HG03025 (cell line): ENCODE measurements around the gene TBC1D9B.

Source experiments
- ATAC-seq: cut with Tn5 transposase; IDR thresholded peaks from one replicate; pipeline ENCODE4 v1.9.1; 2021; ENCODE audit warnings: mild to moderate bottlenecking, moderate library complexity; ENCODE audit not compliant: unreplicated experiment, low FRiP score

Gene TBC1D9B

DNA sequence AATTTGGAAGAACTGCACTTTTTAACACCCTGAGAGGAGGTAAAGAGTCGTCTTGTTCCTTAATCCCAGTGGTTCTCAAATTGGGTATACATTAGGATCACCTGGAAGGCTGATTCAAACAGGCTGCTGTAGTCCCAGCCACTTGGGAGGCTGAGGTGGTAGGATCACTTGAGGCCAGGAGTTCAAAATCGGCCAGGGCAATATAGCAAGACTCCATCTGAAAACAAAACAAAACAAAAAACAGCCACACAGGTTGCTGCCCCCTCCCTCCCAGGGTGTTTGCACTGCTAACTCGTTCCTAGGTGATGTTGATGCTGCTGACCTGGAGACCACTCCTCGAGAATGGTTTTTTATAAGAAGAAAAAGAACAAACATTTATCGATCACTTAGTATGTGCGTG lies 1.5 kb upstream of the TBC1D9B start:
- no peak for ATAC-seq

DNA sequence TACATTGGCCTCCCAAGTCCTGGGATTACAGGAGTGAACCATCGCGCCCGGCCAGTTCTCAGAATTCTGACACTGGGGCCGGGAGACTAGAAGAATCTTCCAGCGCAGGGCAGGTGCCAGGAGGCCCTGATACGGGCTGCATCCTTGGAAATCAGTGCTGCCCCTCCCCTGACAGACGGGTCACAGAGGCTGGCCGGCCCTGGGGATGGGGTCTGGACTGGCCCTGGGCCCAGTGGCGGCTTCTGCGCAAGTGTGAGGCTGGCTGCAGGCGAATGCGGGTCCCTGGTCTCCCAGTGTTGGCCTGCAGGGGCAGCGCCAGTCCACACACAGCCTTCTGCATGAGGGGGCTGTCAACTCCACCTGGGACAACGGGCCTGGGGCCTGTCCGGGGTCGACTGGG lies 831 bp upstream of the TBC1D9B start:
- ATAC-seq = no peak

DNA sequence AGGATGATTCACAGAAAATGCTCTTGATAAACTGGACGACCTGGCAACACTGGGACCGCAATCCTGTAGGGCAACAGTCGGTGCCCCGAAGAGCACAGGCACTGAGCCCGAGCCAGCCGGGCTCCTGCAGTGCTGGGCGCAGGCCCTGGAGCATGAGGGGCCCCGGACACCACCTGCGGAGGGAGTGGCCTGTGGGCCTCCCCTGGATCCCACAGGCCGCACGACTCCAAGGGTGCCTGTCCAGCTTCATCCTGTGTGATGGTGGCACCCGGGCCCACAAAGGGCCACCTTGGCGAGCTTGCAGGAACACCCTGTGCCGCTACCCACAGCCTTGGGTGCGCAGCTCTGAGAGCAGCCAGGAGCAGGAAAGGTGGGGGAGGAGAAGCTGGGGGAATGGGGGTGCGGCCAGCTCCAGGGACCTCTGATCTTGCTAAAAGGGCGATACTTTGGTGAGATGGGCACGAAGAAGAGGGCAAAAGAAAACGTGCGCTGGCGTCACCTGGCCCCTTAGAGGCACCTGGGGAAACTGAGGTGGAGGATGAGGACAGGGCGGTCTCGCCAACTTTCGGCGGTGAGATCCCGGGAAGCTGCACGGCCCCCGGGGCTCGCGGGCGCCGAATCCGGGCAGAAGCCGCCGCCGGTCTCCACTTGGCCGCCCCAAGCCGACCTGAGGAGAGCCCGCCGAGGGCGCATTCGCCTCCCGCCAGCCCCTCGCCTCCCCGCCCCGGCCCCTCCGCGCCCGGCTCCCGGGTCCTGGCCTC lies 722 bp downstream of the TBC1D9B start:
- peak; percentile 22 for ATAC-seq

DNA sequence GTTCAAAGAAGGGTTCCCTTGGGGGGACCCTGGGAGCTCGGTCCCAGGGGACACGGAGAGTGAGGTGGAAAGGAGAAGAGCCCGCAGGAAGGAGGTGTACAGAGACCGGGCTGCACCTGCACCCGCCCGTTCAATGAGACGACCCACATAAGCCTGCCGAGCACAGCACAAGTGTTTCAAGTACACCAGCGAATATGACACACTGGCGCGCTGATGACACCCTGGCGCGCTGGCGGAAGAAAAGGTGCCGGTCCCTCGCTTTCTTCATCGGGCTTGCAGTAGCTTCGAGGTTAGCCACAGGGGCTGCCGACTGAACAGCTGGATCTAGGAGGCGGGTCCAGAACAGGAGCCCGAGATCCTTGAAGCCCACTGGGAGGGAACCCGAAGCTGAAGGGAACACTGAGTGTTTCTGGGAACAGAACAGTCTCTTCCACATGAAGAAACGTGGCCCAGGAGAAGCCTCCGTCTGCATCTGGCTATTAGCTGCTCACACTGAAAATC lies 1.4 kb downstream of the TBC1D9B start:
- ATAC-seq = no peak

DNA sequence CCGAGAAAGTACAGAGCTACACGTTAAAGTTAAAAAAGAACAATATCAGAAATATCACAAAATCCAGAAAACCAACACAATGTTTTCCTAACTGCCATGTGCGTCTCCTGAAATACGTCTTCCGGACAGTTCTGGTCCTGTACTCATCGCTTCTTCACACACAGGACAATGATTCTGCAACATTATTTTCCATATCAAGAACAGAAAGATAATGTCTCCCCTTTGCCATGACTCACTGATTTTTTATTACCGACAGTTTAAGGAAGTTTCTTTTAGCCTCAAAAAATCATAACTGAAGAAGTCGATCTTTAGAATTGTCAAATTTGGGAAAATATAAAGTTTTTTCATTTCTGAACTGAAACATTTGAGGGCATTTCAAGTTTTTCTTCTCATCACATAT lies 2.5 kb downstream of the TBC1D9B start:
- ATAC-seq = no peak

DNA sequence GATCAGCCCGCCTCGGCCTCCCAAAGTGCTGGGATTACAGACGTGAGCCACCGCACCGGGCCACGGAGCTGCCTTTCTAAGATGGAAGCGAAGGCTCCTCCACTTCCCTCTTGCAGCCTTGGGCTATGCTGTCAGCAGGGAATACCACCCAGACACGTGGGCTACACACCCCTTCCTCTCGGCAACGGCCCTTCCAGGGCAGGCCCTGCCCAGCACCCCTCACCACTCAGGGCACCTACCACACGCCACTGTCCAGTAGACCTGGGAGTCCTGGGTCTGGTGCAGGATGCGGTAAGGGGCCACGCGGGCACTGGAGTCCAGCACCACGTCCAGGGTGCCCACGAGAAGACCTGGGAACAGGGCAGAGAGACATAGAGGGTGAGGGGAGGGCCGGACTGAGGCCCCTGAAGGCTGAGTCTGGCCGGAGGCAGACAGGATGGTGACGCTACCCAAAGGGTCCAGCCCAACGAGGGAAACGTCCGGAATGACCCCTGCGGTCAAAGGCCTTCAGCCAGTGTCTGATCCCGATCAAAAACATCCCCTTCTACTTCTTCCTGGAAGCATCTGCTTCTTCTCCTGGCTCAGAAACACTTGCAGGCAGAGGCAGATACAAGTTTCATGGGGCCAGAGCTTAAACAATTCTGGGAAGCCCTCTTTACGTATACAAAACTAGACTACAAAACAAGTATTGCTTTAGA lies 3.1 kb downstream of the TBC1D9B start:
- no peak for ATAC-seq

DNA sequence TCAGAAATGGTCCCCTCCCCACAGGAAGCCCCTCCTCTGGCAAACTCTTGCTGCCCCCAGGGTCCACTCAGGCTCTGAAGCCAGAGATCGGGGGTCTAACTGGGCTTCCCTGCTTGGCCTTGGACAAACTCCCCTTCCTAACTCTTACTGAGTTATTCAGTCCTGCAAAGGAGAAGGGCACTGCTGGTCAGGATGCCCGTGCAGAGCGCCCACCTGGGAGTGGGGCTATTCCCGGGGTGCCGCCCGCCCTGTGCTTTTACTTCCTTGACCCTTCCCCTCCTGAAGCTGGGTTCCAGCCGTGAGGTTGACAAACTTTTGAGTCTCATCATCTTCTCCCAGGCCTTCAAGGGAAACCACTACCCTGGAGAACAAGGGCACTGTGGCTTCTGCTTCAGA lies 4.9 kb downstream of the TBC1D9B start:
- ATAC-seq = no peak

DNA sequence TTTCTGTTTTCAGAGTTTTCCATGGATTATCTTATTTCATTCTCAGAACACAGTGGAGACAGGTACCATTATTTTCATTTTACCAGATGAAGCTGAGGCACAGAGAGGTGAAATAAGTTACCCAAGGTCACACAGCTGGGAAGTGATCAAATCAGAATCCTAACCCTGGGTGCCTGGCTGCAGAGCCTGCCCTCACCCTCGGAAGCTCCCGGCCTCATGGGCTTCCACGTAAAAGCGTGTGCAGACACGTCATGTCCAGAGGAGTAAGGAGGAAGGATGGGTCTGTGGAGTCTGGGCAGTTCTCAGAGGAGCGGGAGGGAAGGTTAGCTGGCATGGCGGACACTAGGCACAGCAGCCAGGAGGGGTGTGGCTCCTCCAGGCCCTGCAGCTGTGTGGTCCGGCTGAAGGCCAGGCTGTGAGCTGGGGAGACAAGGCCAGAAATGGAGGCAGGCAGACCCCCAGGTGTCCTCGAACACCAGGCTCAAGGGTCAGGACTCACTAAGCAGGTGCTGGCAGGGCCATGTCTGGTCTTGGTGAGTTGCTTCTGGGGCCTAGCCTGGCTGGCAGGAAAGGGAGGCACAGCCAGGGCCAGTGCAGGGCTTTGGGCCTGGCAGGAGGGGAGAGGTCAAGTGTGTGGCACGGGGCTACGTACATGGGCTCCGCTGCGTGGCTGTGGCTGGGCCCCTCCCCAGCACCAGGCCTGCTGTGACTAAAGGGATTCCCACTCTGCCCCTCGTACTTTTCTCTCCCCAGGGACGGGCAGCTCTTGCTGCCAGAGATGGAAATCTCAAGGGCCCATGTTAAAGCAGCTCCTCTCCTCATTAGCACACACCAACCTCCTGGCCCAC lies 5.6 kb downstream of the TBC1D9B start:
- no peak for ATAC-seq

DNA sequence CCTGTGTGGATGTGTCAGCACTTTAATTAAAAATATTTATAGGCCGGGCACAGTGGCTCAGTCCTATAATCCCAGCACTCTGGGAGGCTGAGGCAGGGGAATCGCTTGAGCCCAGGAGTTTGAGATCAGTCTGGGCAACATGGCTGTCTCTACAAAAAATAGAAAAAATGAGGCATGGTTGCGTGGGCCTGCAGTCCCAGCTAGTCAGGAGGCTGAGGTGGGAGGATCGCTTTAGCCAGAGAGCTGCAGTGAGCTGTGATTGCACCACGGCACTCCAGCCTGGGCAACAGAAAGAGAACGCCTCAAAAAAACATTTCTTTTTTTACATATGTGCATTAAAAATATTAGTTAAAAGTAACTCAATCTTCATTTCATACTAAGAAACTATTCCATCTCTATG lies 6.2 kb downstream of the TBC1D9B start:
- ATAC-seq = no peak

DNA sequence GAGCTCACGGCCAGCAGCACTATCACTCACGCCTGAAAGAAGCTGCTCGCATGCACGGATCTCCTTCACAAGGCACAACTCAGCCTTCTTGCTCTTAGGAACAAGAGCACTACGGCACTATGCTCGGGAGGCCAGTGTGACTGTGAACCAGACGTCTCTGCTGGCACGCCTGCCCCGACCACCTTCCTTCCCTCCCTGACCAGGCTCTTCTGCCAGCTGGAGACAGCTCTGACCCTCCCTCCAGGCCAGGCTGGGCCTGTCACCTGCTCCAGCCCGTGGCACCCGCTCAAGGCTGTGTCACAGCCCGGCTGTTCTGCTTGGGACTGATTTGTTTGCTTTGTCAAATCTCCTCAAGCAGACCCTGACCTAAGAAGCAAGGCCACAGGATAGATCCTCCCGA lies 7.0 kb downstream of the TBC1D9B start:
- ATAC-seq = no peak

DNA sequence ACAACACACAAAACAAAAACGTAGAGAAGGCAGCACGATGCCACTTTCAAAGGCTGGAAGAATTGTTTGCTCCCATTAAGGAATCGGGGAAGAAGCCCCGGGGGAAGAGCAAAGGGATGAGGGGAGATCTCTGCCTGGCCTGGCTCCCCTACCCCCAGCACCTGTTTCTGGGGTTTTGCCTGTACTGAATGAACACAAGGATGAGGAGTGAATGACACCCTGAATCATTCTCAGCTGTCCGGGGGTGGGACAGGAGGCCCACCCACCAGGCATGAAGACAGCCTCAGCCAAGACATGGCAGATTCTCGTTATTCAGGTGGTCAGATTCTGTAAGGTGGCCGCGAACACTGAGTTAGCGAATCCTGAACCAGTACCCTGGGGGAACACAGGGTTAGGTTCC lies 7.5 kb downstream of the TBC1D9B start:
- ATAC-seq = no peak

DNA sequence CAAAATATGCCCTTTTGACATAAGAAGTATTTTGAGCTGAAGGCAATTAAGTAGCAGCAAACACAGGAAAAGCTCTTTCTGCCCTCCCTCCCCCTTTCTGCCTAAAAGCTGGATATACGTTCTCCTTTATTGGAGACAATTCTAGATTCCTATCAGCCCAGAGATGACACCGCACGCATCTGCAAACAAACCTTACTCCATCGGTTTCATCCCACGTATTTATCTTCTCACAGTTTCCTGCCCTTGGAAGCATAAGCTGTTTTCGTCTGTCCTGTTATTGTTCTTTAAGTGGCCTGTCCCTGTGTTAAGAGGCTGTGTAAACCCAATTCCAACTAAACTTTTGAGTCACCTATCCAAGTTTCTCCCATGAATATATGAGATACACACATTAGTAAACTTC lies 11.8 kb downstream of the TBC1D9B start:
- ATAC-seq = no peak

DNA sequence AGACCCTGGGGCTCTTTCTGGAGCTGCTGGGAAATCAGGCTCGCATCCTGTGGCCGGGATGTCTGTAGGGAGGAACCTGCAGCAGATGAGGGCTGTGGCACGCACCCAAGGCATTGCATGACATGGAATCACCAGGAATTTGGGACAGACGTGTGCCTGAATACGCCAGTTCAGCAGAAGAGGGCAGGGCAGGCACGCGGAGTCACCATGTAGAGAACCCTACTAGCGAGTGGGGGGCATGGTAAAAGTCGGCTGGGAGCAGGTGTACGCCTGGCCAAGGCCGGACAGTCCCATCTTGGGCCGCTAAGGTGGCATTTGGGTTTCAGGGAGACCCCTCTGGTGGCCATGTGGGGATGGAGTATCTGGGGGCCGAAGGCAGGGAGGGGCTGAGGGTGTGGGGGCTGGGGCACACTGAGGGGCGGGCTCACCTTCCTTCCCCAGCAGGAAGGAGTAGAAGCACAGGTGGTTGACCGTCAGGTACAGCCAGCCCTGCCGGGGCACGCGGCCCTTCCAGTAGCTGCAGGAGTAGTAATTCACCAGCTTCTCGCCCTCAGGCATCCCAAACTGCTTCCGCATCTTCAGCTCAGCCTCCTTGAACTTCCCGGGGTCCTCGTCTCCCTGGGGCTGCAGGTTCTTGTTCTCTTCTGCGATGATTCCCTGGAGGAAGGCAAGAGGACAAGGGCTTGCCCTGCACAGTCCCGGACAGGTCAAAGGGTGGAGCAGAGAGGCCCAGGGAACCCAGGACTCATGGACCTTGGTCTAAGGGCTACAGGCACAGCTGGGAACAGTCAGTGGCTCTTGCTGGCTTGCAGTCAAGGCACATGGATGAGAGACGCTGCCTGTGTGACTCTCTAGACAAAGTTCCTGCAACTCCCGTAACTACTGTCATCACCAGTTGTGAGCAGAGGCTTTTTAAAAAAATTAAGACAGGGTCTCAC lies 13.5 kb downstream of the TBC1D9B start:
- no peak for ATAC-seq

DNA sequence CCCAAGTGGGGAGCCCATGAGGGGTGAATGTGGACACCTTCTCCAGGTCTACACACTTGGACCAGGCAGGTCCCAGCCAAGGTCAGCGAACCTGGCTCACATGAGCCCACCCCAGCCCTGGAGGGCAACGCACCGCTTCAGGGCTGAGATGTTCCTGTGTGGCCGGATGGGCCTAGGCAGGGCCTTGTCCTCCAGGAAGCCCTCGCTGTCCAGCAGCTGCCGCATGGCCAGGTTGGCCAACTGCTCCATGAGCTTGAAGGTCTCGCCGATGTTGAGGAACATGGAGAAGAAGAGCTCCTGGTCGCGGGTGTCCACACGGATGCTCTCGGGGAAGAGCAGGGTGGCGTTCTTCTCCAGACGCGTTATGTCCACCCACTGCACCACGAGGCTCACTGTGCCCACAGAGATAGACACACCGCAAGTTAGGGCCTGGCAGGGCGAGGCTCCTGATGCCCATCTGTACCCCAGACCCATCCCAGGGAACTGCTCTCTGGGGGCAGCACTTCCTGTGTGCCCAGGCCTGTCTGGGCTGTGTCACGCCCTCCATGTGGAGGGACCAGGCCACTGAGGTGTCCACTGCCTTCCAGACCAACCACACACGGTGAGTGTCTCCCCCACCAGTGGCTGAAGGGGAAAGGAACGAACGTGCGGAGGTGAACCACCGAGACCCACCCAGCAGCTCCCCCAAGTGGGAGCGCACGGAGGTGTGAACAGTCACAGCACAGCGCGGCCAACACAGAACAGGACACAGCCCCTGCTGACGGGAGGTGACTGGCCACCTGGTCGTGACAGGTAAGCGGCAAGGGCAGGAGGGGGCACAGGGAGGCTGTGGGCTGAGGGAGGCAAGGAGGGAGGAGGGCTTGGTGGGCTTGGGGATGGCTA lies 14.4 kb downstream of the TBC1D9B start:
- ATAC-seq = no peak

DNA sequence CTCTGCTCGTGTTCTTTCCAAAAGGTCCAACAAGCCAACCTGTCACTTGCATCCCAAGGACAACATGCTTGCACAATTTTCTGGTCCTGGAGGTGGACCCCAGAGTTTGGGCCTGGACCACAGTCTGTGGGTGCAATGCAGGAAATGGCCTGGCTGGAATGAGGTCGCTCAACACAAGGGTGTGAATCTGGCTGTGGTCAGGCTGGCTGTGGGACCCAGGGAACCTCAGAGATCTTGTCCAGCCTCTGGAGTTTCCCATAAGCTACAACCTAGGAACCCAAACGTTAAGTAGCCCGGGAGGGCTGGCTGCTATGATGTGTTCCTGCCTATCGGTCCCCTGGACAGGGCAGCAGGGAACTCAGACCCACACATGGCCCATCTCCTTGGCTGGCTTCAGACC lies 15.4 kb downstream of the TBC1D9B start:
- no peak for ATAC-seq

DNA sequence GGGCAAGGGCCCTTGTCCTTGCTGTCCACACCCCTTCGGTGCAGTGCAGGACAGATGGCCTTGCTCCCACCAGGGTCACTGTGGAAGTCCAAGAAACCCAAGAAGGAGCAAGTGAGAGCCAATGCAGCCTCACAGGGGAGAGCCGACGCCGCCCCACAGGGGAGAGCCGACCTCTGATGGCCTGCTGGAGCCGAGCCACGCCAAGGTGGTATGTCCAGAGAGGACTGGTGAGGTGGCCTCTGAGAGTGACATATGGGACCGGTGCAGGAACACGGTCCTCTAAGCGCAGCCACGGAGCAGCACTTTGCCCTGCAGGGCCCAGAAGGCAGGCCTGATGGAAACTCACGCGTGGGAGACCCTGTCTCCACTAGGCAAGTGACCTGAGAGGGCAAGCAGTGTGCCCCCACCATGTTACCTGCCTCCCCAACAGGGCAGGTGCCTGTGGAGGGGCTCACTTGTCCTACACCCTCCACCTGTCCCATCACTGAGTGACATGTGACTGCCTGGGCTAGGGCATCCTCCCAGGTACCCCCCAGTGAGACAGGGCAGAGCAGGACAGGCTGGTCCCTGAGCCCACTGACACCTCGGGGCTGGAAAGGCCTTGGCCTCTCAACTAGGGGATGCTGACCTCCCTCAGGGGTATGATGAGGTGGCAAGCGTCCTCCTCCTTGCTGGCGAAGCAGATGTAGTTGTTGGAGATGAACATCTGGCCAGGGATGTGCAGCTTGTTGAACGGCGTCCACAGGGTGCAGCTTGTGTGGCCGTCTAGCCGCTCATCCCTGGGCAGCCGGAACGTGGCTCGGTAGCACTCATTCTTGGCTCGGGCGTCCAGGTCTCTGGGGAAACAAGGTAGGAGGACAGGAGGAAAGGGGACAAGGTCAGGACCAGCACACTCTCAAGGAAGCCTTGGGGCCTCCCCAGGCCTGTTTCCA lies 16.7 kb downstream of the TBC1D9B start:
- ATAC-seq = no peak

DNA sequence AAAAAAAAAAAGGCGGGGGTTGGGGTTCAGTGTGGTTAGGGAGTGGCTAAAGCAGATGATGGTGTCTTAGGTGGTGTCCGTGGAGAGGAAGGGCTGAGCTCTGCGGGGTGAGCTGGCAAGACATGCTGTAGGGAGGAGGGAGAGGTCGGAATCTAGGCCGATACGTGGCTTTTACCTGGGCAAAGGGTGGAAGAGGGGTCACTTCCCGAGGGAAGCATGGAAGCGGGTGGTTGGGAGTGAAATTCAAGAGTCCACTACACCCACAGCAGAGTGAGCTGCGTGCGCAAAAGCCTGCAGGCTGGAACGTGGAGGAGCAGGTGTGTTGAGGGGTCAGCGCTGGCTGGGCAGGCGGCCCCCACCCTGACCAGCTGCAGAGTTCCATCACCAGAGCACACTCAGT lies 17.8 kb downstream of the TBC1D9B start:
- no peak for ATAC-seq

DNA sequence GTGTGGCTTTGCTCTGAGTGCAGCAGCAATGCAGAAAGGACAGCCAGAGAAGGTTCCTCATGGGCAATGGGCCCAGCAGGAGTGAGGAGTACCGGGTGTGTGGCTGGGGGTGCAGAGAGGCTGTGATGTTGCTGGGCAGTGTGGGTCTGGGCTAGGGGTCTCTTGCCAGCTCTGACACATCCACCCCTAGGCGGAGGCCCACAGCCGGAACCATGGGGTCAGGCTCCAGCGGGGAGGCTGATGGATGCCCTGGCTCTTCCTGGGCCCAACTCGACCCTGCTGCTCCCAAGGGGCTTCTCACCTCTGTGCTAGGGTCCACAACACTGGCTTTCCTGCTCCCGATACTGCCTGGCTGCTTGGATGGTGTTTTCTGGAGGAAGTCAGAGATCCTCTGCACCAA lies 19.9 kb downstream of the TBC1D9B start:
- ATAC-seq = no peak
